Dermis blood vessel endothelial cell (primary cell): Measurements from ENCODE around the gene ZNF513. TPM values are rescaled to one million over a fixed set of nuclear protein-coding genes. Genes with fewer than 3 reads are reported as not detected.

Experiments
- DNase-seq: peaks from one replicate; pipeline ENCODE4 v3.0.0; 2010
- total RNA-seq: library from RNA; depleted of rRNA; stranded (reverse); fragments of >200 nt; gene quantifications from 2 replicates; pipeline ENCODE4 v1.2.3, GENCODE V29; 2014

ZNF513 gene
- total RNA-seq, 1 donor from 2014 or later, result 8.0 TPM

- DNase-seq, result no peak
Measured at GRCh38 chr2:27381577-27382181, 1.1 kb upstream of the ZNF513 start.

GRCh38 chr2:27379836-27380625 is 503 bp downstream of the ZNF513 start:
- DNase-seq, result peak; percentile 53

- DNase-seq, result no peak
Measured at GRCh38 chr2:27379383-27379835, 1.1 kb downstream of the ZNF513 start.

- no peak for DNase-seq
Measured at GRCh38 chr2:27378809-27379290, 1.7 kb downstream of the ZNF513 start.

- DNase-seq, result peak; percentile 42
Measured at GRCh38 chr2:27378096-27378808, 2.3 kb downstream of the ZNF513 start.

- DNase-seq, result no peak
Measured at GRCh38 chr2:27377618-27378095, 2.9 kb downstream of the ZNF513 start.

GRCh38 chr2:27376866-27377617 is 3.5 kb downstream of the ZNF513 start:
- no peak for DNase-seq

GRCh38 chr2:27376151-27376865 is 4.2 kb downstream of the ZNF513 start:
- DNase-seq, result no peak

GRCh38 chr2:27375513-27376099 is 4.9 kb downstream of the ZNF513 start:
- DNase-seq, result no peak

- DNase-seq, result no peak
Measured at GRCh38 chr2:27373567-27373966, 7.0 kb downstream of the ZNF513 start.

- no peak for DNase-seq
Measured at GRCh38 chr2:27372937-27373336, 7.6 kb downstream of the ZNF513 start.

GRCh38 chr2:27370816-27371620 is 9.5 kb downstream of the ZNF513 start:
- peak; percentile 41 for DNase-seq

- DNase-seq, result peak; percentile 99
Measured at GRCh38 chr2:27370026-27370815, 10.3 kb downstream of the ZNF513 start, which contains the start of the genes EIF2B4 and SNX17. EIF2B4 (minus strand) TSS chr2:27370338; CDS start chr2:27370314, 24 bp downstream. SNX17 (plus strand) TSS chr2:27370616; CDS start chr2:27370744, 128 bp downstream.

GRCh38 chr2:27369471-27370025 is 11.0 kb downstream of the ZNF513 start:
- DNase-seq, result peak; percentile 71

- DNase-seq, result no peak
Measured at GRCh38 chr2:27363933-27364332, 16.6 kb downstream of the ZNF513 start.

GRCh38 chr2:27362678-27363420 is 17.7 kb downstream of the ZNF513 start:
- no peak for DNase-seq

- peak; percentile 98 for DNase-seq
Measured at GRCh38 chr2:27356382-27357181, 24.0 kb downstream of the ZNF513 start, which contains the start of gene GTF3C2. GTF3C2 (minus strand) TSS chr2:27356764; CDS start chr2:27343554, 13,210 bp downstream.
